NOMO-1 (cell line): Measurements from ENCODE around the gene RPS6KC1.
"Not testable (repeated sequence)": the region's sequence is repeated elsewhere in the genome, so short reads cannot be mapped to it uniquely, and the experiment has no call there.

Experiments
- DNase-seq, 2 experiments: peaks; one replicate each; lab custom pipeline; 2025; ENCODE audit not compliant: unreplicated experiment in 2 of 2; lab: John Stamatoyannopoulos, UW

RPS6KC1 gene

DNA sequence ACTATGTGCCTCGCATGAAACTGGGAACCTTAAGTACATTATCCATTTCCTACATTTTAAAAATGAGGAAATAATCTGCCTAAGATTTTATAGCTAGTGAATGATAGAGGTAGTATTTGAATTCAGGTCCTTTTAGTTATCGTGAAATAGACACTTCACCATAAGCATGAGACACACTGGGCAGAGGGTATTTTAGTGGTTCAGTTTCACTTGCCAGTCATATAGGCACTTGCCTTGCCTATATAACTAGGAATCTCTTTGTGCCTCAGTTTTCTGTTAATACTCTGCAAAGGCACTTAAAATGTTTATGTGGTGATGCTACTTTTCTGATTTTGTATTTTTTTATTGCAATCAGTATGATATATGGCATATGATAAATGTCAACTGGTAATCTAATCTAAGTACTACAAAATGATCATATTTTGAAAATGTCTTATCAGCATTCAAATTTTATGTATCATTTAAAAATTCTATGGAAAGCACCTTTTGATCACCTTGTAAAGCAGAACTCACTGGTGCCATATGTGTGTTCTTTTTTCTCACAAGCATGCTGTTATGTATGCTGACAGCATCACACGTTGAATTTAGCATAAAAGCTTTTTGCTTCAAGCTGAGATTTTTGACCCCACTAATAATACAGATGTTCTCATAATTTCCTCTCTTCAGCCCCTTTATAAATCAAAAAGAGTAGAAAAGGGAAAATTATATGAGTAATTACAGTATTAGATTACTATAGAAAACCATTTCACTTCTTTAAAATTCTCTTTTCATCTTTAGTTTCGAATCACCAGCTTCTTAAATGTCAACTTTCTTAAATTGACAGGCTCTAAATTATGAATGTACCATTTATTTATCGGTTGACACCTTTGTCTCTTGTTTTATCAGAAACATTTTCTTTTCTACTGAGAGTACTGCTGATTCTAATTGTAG, 52.6 kb downstream of the RPS6KC1 start:
- DNase-seq, result no peak

DNA sequence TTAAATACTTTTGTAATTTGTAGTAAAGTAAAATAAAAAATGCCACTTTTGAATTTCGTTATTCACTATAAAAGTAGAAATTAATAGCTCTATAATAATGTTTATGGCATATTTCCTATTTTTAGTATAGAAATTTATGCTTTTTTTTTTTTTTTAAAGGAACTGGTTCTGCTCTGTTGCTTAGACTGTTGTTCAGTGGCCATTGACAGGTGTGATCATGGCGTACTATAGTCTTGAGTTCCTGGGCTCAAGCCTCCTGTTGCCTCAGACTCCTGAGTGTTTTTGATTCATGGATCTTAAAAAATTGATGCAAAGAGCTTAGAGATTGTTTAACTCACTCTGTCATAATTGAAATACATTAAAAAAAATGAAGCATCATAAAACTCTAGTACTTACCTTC, 53.6 kb downstream of the RPS6KC1 start:
- DNase-seq, result no peak

DNA sequence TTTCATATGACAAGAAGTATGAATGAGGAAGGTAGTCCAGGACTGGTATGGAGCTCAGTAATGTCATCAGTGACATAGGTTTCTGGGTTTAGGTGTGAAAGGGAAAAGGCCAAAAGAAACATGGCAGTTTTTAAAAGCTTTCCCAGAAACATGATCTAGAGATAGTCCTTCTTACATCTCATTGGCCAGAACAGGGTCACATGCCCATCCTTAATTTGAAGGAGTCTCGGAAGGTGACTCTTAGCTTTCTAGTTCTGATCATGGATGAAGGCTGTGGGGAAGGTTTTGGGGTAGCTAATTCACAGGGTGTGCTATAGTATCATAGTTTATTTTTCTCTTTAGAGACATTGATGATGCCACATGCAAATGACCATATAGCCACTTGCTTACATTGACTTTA, 55.3 kb downstream of the RPS6KC1 start:
- DNase-seq, result no peak

DNA sequence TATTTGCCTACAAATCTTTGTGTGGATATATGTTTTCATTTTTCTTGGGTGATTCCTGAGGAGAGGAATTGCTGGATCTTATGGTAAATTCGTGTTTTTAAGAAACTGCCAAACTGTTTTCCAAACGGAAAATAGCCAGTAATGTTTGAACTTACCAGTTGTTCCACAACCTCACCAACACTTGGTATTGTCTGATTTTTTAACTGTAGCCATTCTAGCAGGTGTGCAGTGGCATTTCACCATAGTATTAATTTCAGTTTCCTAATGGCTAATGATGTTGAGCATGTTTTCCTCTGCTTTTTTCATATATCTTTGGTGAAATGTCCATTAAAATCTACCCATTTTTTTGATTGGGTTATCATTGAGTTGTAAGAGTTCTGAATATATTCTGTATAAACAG, 56.6 kb downstream of the RPS6KC1 start:
- no peak for DNase-seq

DNA sequence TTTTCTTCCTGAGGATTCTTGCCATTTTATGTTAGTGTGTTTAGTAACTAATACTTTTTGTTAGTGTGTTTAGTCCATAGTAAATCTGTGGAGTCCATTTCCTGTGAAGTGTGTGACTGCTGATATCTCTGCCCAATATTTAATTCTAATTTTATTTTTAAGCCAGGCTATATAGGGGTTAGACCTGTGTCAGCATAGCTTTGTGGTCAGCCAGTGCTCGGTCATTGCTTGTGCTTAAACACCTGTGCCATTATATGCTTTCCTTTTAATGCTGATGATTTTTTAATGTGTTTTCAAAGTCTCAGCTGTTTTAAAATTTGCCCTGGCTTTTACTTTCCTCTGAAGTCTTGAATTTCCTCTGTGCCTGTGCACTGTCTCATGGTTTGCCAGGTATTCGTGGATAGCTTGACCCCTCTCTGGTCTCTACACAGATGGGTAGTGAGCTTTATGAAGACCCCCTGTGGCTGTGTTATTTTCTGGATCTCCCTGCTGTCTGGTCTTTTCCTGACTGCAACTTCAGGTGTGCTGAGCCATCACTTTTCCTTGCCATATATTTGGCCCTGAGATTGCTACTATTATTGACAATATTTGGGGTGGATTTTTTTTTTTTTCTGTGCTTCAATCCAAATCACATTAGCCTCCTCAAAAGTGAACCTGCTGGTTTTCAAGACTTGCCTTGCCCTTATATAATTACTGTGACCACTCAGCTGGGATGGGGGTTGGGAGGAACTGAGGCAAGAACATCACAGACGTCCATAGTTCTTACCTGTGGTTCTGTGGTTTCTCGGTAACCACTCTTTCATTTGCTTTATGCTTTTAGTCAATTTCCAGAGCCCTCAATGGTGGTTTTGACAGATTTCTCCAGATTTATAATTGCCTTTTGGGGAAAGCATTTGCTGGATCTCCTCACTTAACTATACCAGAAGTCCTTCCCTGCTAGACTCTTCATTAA, 59.6 kb downstream of the RPS6KC1 start:
- DNase-seq, result no peak

DNA sequence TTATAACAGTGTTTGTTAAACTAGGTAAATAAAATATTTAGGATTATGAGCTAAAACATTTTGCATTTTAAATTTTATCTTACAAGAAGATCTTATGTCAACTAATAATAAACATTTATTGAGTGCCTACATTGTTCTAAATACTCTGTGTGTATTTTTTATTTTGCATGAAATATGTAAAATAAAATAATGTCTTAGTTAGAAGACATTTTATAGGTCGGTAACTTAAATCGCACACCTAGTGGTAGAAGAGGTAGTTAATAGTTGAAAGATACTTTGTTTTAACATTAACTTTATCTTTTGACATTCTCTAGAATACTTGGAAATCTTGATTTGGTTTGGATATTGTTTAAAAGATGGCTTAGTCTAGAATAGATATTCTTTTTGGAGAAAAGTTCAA, 60.5 kb downstream of the RPS6KC1 start:
- no peak for DNase-seq

DNA sequence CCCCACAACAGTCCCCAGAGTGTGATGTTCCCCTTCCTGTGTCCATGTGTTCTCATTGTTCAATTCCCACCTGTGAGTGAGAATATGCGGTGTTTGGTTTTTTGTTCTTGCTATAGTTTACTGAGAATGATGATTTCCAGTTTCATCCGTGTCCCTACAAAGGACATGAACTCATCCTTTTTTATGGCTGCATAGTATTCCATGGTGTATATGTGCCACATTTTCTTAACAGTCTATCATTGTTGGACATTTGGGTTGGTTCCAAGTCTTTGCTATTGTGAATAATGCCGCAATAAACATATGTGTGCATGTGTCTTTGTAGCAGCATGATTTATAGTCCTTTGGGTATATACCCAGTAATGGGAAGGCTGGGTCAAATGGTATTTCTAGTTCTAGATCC, 61.7 kb downstream of the RPS6KC1 start:
- DNase-seq, result not testable (repeated sequence)

DNA sequence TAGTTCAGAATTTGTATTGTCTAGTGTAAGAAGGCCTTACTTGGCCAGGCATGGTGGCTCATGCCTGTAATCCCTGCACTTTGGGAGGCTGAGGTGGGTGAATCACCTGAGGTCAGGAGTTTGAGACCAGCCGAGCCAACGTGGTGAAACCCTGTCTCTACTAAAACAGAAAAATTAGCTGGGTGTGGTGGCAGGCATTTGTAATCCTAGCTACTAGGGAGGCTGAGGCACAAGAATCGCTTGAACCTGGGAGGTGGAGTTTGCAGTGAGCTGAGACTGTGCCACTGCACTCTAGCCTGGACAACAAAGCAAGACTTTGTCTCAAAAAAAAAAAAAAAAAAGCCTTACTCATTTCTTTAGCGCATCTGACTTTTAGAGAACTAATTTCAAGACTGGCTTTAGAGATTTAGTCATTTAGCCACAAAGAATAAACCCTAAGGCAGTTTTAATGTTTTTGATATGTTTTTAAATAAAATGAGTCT, 66.7 kb downstream of the RPS6KC1 start:
- DNase-seq, result not testable (repeated sequence)

DNA sequence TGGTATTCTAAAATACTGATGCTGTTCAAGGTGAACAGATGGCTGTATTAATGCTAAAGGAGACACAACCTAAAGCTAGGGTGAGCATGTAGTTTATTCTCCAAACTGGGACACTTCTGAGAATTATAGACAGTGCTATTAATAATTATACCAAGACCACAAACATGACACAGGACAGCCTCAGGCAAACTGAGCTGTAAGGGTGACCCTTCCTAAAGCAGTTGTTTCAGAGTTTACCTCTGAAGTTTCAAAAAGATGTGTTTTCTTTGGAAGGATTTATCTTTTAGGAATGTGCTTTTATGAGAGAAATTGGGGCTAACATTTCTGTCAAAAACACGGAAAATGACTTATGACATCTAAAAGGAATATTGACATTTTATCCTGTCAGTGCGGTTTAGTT, 68.8 kb downstream of the RPS6KC1 start:
- DNase-seq, result no peak

DNA sequence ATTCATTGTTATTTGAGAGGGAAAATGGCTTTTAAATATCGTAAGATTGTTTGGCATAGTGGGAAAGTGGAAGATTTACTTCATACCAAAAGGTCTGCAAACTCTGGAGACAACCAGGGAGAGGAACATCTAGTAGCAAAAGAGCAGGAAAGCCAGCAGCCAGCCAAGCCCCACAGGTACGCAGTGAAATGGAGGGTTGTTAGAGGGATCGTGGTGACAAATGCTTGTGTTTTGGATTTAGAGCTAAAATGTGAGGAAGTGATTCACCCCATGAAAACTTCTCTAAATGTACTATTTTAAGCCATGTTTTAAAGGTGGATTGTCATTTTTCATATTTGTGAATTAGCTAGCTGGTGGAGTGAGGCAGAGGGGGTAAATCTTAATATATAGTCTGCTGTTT, 69.3 kb downstream of the RPS6KC1 start:
- DNase-seq, result no peak

DNA sequence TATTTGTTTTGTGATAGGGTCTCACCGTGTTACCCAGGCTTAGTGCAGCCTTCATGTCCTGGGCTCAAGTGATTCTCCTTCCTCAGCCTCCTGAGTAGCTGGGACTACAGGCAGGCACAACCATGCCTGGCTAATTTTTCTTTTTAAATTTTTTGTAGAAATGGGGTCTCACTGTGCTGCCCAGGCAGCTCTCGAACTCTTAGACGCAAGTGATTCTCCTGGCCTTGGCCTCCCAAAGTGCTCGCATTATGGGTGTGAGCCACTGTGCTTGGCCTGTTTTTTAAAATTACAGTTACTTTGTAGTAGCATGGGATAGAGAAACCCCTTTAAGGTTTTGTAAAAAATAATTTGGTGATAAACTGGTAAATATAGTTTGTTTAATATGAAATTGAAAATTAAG, 69.9 kb downstream of the RPS6KC1 start:
- DNase-seq, result no peak

DNA sequence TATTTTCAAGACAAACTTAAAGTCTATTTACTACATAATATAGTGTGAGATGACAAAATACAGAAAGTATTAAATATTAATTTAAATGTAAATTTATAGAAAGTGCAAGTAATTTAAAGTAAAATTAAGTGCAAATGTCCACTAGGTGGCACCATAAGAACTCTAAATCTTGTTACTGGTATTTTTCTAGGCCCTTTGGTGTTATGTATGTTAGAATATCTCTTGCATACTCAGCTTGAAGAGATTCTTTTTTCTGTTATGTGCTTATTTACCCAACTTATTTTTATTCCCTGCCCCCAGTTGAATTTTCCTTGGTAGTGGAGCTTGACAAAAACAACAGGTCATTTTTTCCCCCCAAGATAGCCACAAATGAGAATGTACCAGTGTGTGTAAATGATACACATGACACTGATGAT, 71.5 kb downstream of the RPS6KC1 start:
- DNase-seq, result peak; percentile 5 to 53

DNA sequence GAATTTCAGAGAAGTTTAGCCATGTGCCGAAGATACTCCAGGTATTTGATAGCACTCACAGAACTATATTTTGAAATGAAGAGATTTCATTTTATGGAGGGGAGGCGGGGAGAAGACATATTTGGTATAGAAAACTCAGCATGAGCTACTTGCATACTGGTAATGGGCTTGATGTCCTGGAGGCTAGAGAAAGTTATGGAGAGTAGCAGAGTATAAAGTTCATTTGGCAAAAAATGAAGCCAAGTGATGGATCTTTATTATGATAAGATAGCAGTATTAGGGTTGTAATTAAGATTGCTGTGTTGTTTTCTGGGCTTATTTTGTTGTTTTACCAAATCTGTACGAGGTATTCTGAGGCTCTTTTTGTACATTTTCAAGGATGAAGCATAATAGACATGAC, 72.0 kb downstream of the RPS6KC1 start:
- DNase-seq, result no peak

DNA sequence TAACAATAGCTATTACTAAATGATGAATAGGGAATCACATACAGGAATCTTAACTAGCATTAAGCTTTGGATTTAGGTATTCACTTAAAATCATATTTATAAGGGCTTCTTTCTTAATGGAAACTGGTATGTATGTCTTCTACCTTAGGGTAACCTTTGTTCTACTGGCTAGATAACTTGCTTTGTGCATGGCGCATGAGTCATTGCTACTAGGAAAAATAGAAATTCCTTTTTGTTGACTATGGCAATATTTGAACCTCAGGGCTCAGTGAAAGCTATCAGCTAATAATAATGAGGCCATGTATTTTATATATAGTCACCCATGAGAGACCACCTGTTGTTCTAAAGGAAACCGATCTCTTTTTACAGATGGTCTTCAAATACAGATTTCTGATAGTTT, 72.5 kb downstream of the RPS6KC1 start:
- no peak for DNase-seq

DNA sequence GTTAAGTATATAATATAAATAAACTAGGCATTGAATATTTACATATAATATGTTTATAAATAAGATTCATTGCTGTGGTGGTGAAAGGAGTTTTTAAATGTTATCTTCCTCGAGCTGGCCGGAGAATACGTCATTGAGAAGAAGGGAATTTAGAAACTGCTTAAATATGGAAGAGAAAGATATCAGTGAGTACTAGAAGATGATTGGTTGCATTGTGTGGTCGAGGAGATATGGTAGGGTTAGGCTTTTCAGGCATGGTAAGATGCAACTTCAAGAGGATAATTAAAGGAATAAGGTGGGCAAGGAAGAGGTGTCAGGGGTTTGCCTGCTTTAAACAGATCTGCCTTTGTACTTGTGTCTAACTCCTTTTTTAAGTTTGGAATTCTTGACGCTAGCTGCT, 73.5 kb downstream of the RPS6KC1 start:
- no peak for DNase-seq

DNA sequence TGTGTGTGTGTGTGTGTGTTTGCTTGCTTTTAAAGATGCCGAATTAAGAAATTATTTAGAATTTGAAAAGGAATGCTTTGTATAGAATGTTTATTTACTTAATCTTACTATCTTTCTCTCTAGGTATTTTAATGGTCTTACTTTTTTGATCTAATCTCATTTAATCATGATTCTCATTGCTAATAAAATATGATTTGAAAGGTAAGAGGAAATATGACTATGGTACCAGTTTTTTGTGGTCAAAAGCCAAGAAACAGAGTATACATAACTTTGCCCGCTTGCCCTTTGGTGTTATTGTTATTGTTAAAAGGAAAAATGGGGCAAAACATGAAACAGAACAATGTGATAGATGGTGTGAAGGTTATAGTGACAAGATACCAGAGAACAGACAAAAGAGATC, 74.6 kb downstream of the RPS6KC1 start:
- no peak for DNase-seq

DNA sequence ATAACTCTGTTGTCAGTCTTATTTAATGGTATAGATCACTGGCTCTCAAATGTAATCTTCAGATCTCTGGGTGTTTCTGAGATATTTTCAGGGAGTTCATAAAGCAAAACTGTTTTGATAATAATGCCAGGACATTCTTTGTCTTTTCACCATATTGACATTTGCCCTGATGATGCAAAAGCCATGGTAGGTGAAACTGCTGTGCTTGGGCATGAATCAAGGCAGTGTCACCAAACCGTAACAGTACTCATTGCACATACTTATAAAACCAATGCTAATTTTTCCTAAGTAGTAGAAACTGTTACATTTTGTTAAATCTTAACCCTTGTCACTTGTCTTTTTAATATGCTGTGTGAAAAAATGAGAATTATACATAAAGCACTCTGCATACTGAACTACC, 76.0 kb downstream of the RPS6KC1 start:
- no peak for DNase-seq

DNA sequence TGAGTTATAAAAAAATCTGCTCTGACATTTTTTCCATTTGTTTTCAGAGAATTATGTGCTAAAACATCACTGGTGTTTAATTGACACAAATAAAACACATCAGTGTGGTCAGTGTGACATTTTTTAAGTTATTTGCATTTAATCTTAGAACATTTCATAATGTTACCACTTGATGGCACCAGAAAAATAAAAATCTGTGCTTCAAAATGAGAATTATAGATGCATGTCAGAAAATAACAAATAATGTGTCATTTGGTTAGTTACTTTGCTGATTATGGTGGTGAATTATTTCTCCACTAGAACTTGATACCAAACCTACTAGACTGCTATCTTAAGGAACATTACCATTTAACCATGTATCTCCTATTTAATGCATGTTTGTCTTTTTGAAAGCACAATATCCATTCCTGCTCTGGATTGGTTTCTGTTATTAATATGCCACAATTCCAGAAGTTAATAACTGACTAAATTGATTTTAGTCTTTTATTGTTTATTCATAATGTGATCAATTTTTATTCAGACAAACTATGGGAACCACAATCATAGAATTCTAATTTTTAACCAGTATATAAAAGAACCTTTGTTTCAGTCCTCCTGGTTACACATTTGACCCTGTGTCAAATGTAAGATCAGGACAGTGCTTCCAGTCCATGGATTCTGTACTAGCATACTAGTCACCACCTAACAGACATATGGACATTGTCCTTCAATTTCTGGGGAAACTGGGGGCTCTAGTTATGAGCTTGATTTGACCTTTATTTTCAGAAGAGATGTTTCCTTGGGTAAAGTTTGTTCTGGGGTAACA, 81.0 kb downstream of the RPS6KC1 start:
- DNase-seq, result no peak

DNA sequence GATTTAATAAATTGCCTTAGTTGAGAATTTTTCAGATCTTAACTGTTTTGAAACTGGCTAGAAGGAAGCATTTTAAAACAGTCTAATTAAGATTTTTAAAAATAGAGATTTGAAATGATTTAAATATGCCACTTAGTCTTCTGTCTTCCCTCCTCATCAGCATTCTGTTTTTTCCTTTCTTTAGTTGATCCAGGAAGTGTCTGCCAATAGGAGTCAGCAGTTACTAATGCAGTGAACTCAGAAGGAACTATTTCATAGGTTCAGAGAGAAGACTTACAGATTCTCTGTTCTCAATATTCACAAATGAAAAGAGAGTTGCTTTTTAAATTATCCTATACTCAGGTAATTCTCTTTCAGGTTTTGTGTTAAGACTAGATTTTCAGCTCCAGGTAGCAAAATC, 84.5 kb downstream of the RPS6KC1 start:
- no peak for DNase-seq

DNA sequence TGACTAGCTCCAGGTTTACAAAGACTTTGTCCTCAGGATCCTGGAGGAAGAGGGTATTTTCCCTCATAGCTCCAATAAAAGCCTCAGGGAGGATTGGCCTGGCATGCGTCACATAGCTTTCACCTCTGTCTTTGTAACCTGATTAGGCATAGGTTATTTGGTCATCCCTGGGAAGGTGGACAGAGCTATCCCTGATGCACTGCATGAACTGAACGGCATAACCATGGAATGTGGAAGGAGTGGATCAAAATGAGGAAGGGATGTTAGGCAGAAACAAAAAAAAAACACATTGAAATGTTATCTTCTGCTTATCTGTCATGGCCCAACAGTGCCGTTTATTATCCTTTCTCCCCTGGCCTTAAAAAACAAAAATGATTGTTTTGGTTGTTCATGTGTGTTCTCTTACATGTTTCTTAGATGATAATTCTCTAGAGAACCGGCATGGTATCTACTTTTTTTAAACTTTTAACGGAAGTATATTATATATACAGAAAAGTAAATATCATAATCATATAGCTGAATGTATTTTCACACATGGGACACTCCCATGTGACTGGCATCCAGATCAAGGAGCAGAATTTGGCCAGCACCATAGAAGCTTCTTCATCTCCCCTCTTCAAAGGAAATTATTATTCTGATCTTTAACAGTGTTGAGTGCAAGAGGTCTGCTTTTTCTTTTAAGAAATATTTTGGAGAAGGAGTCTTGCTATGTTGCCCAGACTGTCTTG, 85.3 kb downstream of the RPS6KC1 start:
- no peak for DNase-seq
